Thyroid gland (tissue), 4 donors: ENCODE data around the gene TTLL10. TPM values are rescaled to one million over a fixed set of nuclear protein-coding genes. Genes with fewer than 3 reads are reported as not detected.

ENCODE experiments used
- DNase-seq, 2 donors: peaks; one replicate each; pipeline ENCODE4 v3.0.0-alpha.2; 2019
- H3K27ac ChIP-seq, 3 donors: fragments of 200-600 bp; sonication (generic); 1 replicate in 2 of 3; 2 replicates in 1 of 3; pipeline ENCODE4 v1.5.1; 2016 to 2019; ENCODE audit warnings: mild to moderate bottlenecking in 1 of 3, moderate library complexity in 1 of 3
- H3K27me3 ChIP-seq: fragments of 200-600 bp; sonication (generic); one replicate; pipeline ENCODE4 v1.5.1; 2019
- H3K36me3 ChIP-seq, 2 donors: fragments of 200-600 bp; sonication (generic); one replicate each; pipeline ENCODE4 v1.5.1; 2016 to 2019
- H3K4me1 ChIP-seq, 2 donors: fragments of 200-600 bp; sonication (generic); one replicate each; pipeline ENCODE4 v1.5.1; 2017 to 2019
- H3K4me3 ChIP-seq, 3 donors: fragments of 200-600 bp; sonication (generic); replicated peaks in 1 of 3; 1 replicate in 2 of 3; 2 replicates in 1 of 3; pipeline ENCODE4 v1.5.1; 2016; ENCODE audit warnings: mild to moderate bottlenecking in 1 of 3
- H3K9me3 ChIP-seq: fragments of 200-600 bp; sonication (generic); one replicate; pipeline ENCODE4 v1.5.1; 2017
- CTCF ChIP-seq, 6 experiments: fragments of 200-600 bp in 3 of 6; fragments of 450-650 bp in 3 of 6; sonication (generic) in 3 of 6; IDR thresholded peaks; one replicate each; pipeline ENCODE4 v1.5.1; 2016 to 2019; ENCODE audit warnings: antibody characterized with exemption in 6 of 6, mild to moderate bottlenecking in 2 of 6, inconsistent platforms in 1 of 6, moderate library complexity in 1 of 6
- POLR2A ChIP-seq, 2 donors: fragments of 450-650 bp; IDR thresholded peaks; one replicate each; pipeline ENCODE4 v1.6.1; 2017; ENCODE audit warnings: antibody characterized with exemption in 2 of 2, mild to moderate bottlenecking in 2 of 2, moderate library complexity in 1 of 2
- WGBS, 2 donors: methylation state at CpG; one replicate each; pipeline ENCODE4 v1.1.5; 2017; 5-methylcytosine and 5-hydroxymethylcytosine counted together
- intact Hi-C: fragments of 100-400 bp; cut with DNase I; formaldehyde crosslinking; loops from one replicate; pipeline ENCODE4 v1.15.1; 2023
- total RNA-seq, 4 donors: library from RNA; depleted of rRNA; stranded (reverse); fragments of >200 nt; gene quantifications; one replicate each; pipeline ENCODE4 v1.2.3, GENCODE V29; 2016

The TTLL10 gene
- total RNA-seq, 4 donors from 2014 or later: 0.13 to 0.29 TPM; not detected in 2

GRCh38 chr1:1206376-1206965 is 32.8 kb downstream of the TTLL10 start, which contains the start of gene TNFRSF18:
Gene TNFRSF18 (minus strand): TSS chr1:1206592. CDS start chr1:1206571, 21 bp downstream.
- H3K4me1 ChIP-seq: peaks cover 6 to 12% of the 10 kb centered on the region in 2 donors
- peak within 1 kb of the TSS in 1 of 3 donors; percentile 11 for H3K4me3 ChIP-seq
- H3K36me3 ChIP-seq: no peaks in the 10 kb centered on the region
- no peaks in the 10 kb centered on the region for H3K9me3 ChIP-seq
- WGBS, 2 donors: 5 to 37% methylated on average over 5 to 21 of the region's 49 CpGs
- DNase-seq: peak; percentile 50 to 51
- H3K27me3 ChIP-seq: no peaks in the 10 kb centered on the region
- intact Hi-C loops: no loop called here
- no peak within 1 kb of the TSS for H3K27ac ChIP-seq
- no peak for TF ChIP-seq CTCF (IDR thresholded peaks at IDR 0.05)
- TF ChIP-seq POLR2A (IDR thresholded peaks at IDR 0.05): no peak

GRCh38 chr1:1206966-1207531 is 33.4 kb downstream of the TTLL10 start:
- H3K9me3 ChIP-seq: no peaks in the 10 kb centered on the region
- H3K27ac ChIP-seq: no peak overlapping the region
- no peak overlapping the region for H3K4me3 ChIP-seq
- no peaks in the 10 kb centered on the region for H3K36me3 ChIP-seq
- WGBS, 2 donors: 50 to 63% methylated on average over 8 to 18 of the region's 19 CpGs
- no peaks in the 10 kb centered on the region for H3K27me3 ChIP-seq
- intact Hi-C loops: no loop called here
- H3K4me1 ChIP-seq: peaks cover 6 to 11% of the 10 kb centered on the region in 2 donors
- no peak for DNase-seq
- TF ChIP-seq POLR2A (IDR thresholded peaks at IDR 0.05): no peak
- no peak for TF ChIP-seq CTCF (IDR thresholded peaks at IDR 0.05)

GRCh38 chr1:1207571-1207892 is 33.9 kb downstream of the TTLL10 start:
- Histone ChIP-seq H3K36me3 (no peaks in the 10 kb centered on the region), H3K9me3 (no peaks in the 10 kb centered on the region), H3K4me1 (peaks cover 6 to 11% of the 10 kb centered on the region in 2 donors), H3K4me3 (no peak overlapping the region), H3K27ac (no peak overlapping the region), H3K27me3 (no peaks in the 10 kb centered on the region)
- TF ChIP-seq POLR2A (IDR thresholded peaks at IDR 0.05) (no peak), CTCF (IDR thresholded peaks at IDR 0.05) (no peak)
- DNase-seq: no peak
- 58 to 69% methylated on average over 6 to 7 of the region's 11 CpGs for WGBS, 2 donors
- intact Hi-C loops: no loop called here

- DNase-seq: no peak
- intact Hi-C loops: no loop called here
- H3K27ac ChIP-seq: no peak overlapping the region
- H3K27me3 ChIP-seq: no peaks in the 10 kb centered on the region
- no peak for TF ChIP-seq POLR2A (IDR thresholded peaks at IDR 0.05)
- no peak overlapping the region for H3K4me3 ChIP-seq
- 50 to 75% methylated on average over 31 to 32 of the region's 38 CpGs for WGBS, 2 donors
- H3K4me1 ChIP-seq: peaks cover 6 to 11% of the 10 kb centered on the region in 2 donors
- H3K9me3 ChIP-seq: no peaks in the 10 kb centered on the region
- H3K36me3 ChIP-seq: no peaks in the 10 kb centered on the region
Measured at GRCh38 chr1:1208713-1209433, 35.2 kb downstream of the TTLL10 start.

GRCh38 chr1:1210726-1211540 is 37.3 kb downstream of the TTLL10 start:
- H3K36me3 ChIP-seq: no peaks in the 10 kb centered on the region
- TF ChIP-seq POLR2A (IDR thresholded peaks at IDR 0.05) (no peak), CTCF (IDR thresholded peaks at IDR 0.05) (no peak)
- H3K9me3 ChIP-seq: no peaks in the 10 kb centered on the region
- H3K4me3 ChIP-seq: no peak overlapping the region
- H3K4me1 ChIP-seq: peaks cover 6 to 8% of the 10 kb centered on the region in 2 donors
- no peaks in the 10 kb centered on the region for H3K27me3 ChIP-seq
- no peak overlapping the region for H3K27ac ChIP-seq
- 93 to 95% methylated on average over 14 to 23 of the region's 31 CpGs for WGBS, 2 donors
- DNase-seq: no peak
- intact Hi-C loops: no loop called here
